GM23248 (cell line): Measurements from ENCODE around the gene ZNF835. TPM values are rescaled to one million over a fixed set of nuclear protein-coding genes. Genes with fewer than 3 reads are reported as not detected.

Experiments used
- DNase-seq: peaks from one replicate; pipeline ENCODE4 v3.0.0-alpha.2; 2015
- H2AFZ ChIP-seq: fragments of 200-600 bp; sonication (generic); 2 replicates; pipeline ENCODE4 v1.6.1; 2016; ENCODE audit warnings: antibody characterized with exemption
- H3F3A ChIP-seq: fragments of 200-600 bp; sonication (generic); 2 replicates; pipeline ENCODE4 v1.6.1; 2016; ENCODE audit warnings: mild to moderate bottlenecking, antibody characterized with exemption, mixed run types; ENCODE audit not compliant: insufficient read depth
- H3K27ac ChIP-seq: fragments of 200-600 bp; sonication (generic); 2 replicates; pipeline ENCODE4 v1.5.1; 2016; ENCODE audit warnings: mild to moderate bottlenecking
- H3K27me3 ChIP-seq: fragments of 200-600 bp; sonication (generic); replicated peaks from 2 replicates; pipeline ENCODE4 v1.6.1; 2016; ENCODE audit warnings: mild to moderate bottlenecking; ENCODE audit not compliant: insufficient read depth
- H3K36me3 ChIP-seq: fragments of 200-600 bp; sonication (generic); 2 replicates; pipeline ENCODE4 v1.6.1; 2016; ENCODE audit warnings: low read depth, mild to moderate bottlenecking
- H3K4me1 ChIP-seq: fragments of 200-600 bp; sonication (generic); 2 replicates; pipeline ENCODE4 v1.6.1; 2016; ENCODE audit warnings: mild to moderate bottlenecking; ENCODE audit not compliant: insufficient read depth
- H3K4me2 ChIP-seq: fragments of 200-600 bp; sonication (generic); one replicate; pipeline ENCODE4 v1.6.1; 2016; ENCODE audit warnings: mild to moderate bottlenecking; ENCODE audit not compliant: unreplicated experiment
- H3K4me3 ChIP-seq: fragments of 200-600 bp; sonication (generic); 2 replicates; pipeline ENCODE4 v1.5.1; 2016; ENCODE audit warnings: mild to moderate bottlenecking
- H3K79me2 ChIP-seq: fragments of 200-600 bp; sonication (generic); 2 replicates; pipeline ENCODE4 v1.6.1; 2016; ENCODE audit warnings: mild to moderate bottlenecking; ENCODE audit not compliant: insufficient read depth
- H3K9ac ChIP-seq: fragments of 200-600 bp; sonication (generic); 2 replicates; pipeline ENCODE4 v1.6.1; 2016; ENCODE audit warnings: mild to moderate bottlenecking
- H3K9me2 ChIP-seq: fragments of 200-600 bp; sonication (generic); 2 replicates; pipeline ENCODE4 v1.6.1; 2016; ENCODE audit warnings: mixed run types, mild to moderate bottlenecking, moderate library complexity; ENCODE audit not compliant: insufficient read depth
- H3K9me3 ChIP-seq: fragments of 200-600 bp; sonication (generic); one replicate; pipeline ENCODE4 v1.6.1; 2017; ENCODE audit warnings: low read depth
- H4K20me1 ChIP-seq: fragments of 200-600 bp; sonication (generic); 2 replicates; pipeline ENCODE4 v1.6.0; 2016; ENCODE audit not compliant: insufficient read depth
- EZH2 ChIP-seq: fragments of 200-600 bp; sonication (generic); IDR thresholded peaks from 2 replicates; pipeline ENCODE4 v1.6.1; 2018; ENCODE audit warnings: antibody characterized with exemption, mild to moderate bottlenecking; ENCODE audit not compliant: insufficient read depth, poor library complexity, severe bottlenecking
- EZH2phosphoT487 ChIP-seq: fragments of 200-600 bp; sonication (generic); IDR thresholded peaks from 2 replicates; pipeline ENCODE4 v1.6.1; 2018; ENCODE audit warnings: antibody characterized with exemption, moderate library complexity, mild to moderate bottlenecking, low read depth; ENCODE audit not compliant: insufficient read depth
- WGBS, 2 experiments: methylation state at CpG; one replicate each; pipeline ENCODE4 v1.1.6; 2015 to 2017; ENCODE audit warnings: low lambda C conversion rate in 2 of 2, low coverage in 1 of 2; ENCODE audit errors: missing lambda C conversion rate in 2 of 2; 5-methylcytosine and 5-hydroxymethylcytosine counted together
- in situ Hi-C: fragments of 300-500 bp; cut with MboI; formaldehyde crosslinking; loops from 2 replicates; pipeline ENCODE4 v1.15.0; 2020
- polyA plus RNA-seq: library from polyadenylated mRNA; unstranded; fragments of >200 nt; fragmentation: Nextera tagmentation; extraction: Ambion mirVana; gene quantifications from 2 replicates; pipeline ENCODE4 v1.2.1, GENCODE V29; 2016
- total RNA-seq: library from RNA; depleted of rRNA; stranded (reverse); fragments of >200 nt; shearing (Covaris generic); gene quantifications from 2 replicates; pipeline ENCODE4 v1.2.3, GENCODE V29; 2014; rRNA removed

Gene ZNF835
- total and polyA plus RNA-seq, 2 experiments from 2014 or later = 0.09 TPM; not detected in 1

DNA sequence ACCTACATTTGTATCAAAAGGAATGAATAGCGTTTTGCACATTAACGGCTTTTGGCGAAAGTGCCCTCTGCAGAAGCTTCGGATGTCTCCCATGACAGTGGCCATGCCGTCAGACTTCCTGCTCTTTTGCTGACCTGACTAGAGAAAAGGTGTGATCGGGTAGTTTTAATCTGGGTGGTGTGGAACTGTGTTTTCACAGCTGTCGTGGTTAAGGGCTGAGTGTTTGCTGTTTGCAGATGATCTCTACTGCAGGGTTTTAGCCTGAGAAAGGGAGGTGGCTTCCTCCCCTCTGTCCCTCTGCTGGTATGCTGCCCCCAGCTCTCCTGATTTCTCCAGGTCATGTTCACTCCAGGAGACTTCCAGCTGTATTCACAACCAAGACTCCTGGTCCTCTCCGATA lies 54.0 kb downstream of the ZNF835 start:
- Histone ChIP-seq H2AFZ (no peak overlapping the region), H3K9ac (no peak overlapping the region), H4K20me1 (no peaks in the 10 kb centered on the region), H3K27me3 (no peaks in the 10 kb centered on the region), H3K27ac (no peak overlapping the region), H3K4me1 (no peaks in the 10 kb centered on the region), H3K4me2 (no peak overlapping the region), H3K9me2 (no peaks in the 10 kb centered on the region), H3F3A (no peaks in the 10 kb centered on the region), H3K79me2 (peaks cover 52% of the 10 kb centered on the region), H3K9me3 (no peaks in the 10 kb centered on the region), H3K4me3 (no peak overlapping the region), H3K36me3 (peaks cover 6% of the 10 kb centered on the region; the same call in 1 of the 2 replicates)
- 97% methylated on average over 8 of the region's 8 CpGs for WGBS, 2 experiments
- no peak for TF ChIP-seq EZH2
- no peak for TF ChIP-seq EZH2phosphoT487
- DNase-seq = no peak
- in situ Hi-C loops = no loop called here

DNA sequence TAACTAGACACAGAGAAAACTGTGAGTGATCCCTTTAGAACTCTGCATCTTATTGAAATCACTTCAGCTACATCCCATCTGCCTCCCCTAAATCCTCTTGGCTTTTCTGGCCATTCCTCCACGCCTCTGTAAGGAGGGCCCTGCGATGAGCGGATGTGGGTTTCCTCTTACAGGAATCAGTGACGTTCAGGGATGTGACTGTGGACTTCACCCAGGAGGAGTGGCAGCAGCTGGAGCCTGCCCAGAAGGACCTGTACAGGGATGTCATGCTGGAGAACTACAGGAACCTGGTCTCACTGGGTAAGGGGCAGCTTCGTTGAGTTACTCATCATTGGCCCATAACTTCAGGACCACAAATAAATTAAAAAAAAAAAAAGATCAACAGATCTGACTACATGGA lies 57.9 kb downstream of the ZNF835 start:
- H3K4me3 ChIP-seq = no peak overlapping the region
- 20 to 25% methylated on average over 5 of the region's 5 CpGs for WGBS, 2 experiments
- no peak overlapping the region for H3K27ac ChIP-seq
- no peaks in the 10 kb centered on the region for H3K9me2 ChIP-seq
- no peak for TF ChIP-seq EZH2phosphoT487
- no peak for TF ChIP-seq EZH2
- no peaks in the 10 kb centered on the region for H3K4me1 ChIP-seq
- no peak overlapping the region for H2AFZ ChIP-seq
- DNase-seq = peak; percentile 18
- peaks cover 12% of the 10 kb centered on the region for H3K36me3 ChIP-seq
- peaks cover 77% of the 10 kb centered on the region for H3K79me2 ChIP-seq
- no peak overlapping the region for H3K4me2 ChIP-seq
- no peaks in the 10 kb centered on the region for H3F3A ChIP-seq
- H4K20me1 ChIP-seq = no peaks in the 10 kb centered on the region
- in situ Hi-C loops = no loop called here
- no peaks in the 10 kb centered on the region for H3K27me3 ChIP-seq
- no peak overlapping the region for H3K9ac ChIP-seq
- H3K9me3 ChIP-seq = no peaks in the 10 kb centered on the region

DNA sequence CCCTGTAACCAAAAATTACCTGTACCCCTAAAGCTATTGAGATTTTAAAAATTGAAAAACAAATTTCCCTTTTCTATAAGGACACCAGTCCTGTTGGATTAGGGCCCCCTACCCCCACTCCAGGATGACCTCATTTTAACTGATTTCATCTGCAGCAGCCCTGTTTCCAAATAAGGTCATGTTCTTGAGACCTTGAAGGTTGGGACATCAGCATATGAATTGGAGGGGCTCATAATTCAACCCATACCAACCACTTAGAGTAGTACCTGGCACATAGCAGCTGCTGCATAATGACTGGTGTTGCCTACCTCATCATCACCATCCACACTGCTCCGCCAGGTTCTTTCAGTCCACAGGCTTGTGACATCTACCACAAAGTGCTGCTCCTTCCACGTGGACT lies 58.8 kb downstream of the ZNF835 start:
- no peaks in the 10 kb centered on the region for H4K20me1 ChIP-seq
- H3K9ac ChIP-seq = no peak overlapping the region
- H3K9me2 ChIP-seq = no peaks in the 10 kb centered on the region
- TF ChIP-seq EZH2 (no peak), EZH2phosphoT487 (no peak)
- H3K9me3 ChIP-seq = no peaks in the 10 kb centered on the region
- 52 to 64% methylated on average over 2 of the region's 2 CpGs for WGBS, 2 experiments
- no peak overlapping the region for H2AFZ ChIP-seq
- no peaks in the 10 kb centered on the region for H3F3A ChIP-seq
- H3K27me3 ChIP-seq = no peaks in the 10 kb centered on the region
- in situ Hi-C loops = no loop called here
- peaks cover 79% of the 10 kb centered on the region for H3K79me2 ChIP-seq
- no peak overlapping the region for H3K4me3 ChIP-seq
- no peaks in the 10 kb centered on the region for H3K4me1 ChIP-seq
- H3K4me2 ChIP-seq = no peak overlapping the region
- H3K36me3 ChIP-seq = peaks cover 12% of the 10 kb centered on the region
- H3K27ac ChIP-seq = no peak overlapping the region
- DNase-seq = no peak

Other genes with a start within 250 kb of the ZNF835 start
- 5.3 and 5.6 TPM in 2 replicates for gene ZNF667, start 194.4 kb downstream of the ZNF835 start, total RNA-seq
- 8.4 and 9.2 TPM in 2 replicates for gene ZNF667, start 194.4 kb downstream of the ZNF835 start, polyA plus RNA-seq
- gene ZNF471, start 163.9 kb downstream of the ZNF835 start, total RNA-seq = 4.7 and 6.1 TPM in 2 replicates
- gene ZNF471, start 163.9 kb downstream of the ZNF835 start, polyA plus RNA-seq = 3.4 and 3.6 TPM in 2 replicates
- gene ZFP28, start 132.8 kb downstream of the ZNF835 start, total RNA-seq = 5.1 and 5.6 TPM in 2 replicates
- gene ZFP28, start 132.8 kb downstream of the ZNF835 start, polyA plus RNA-seq = 5.8 and 7.1 TPM in 2 replicates
- gene ZNF470, start 104.3 kb downstream of the ZNF835 start, total RNA-seq = 3.5 and 5.8 TPM in 2 replicates
- 3.4 and 3.5 TPM in 2 replicates for gene ZNF470, start 104.3 kb downstream of the ZNF835 start, polyA plus RNA-seq
- 3.4 and 7.9 TPM in 2 replicates for gene ZNF71, start 76.5 kb downstream of the ZNF835 start, total RNA-seq
- gene ZNF71, start 76.5 kb downstream of the ZNF835 start, polyA plus RNA-seq = 6.2 and 6.7 TPM in 2 replicates
- 0.43 TPM in 1 of 2 replicates, not detected in the other for gene SMIM17, start 28.6 kb downstream of the ZNF835 start, total RNA-seq
- not detected in 2 replicates for gene SMIM17, start 28.6 kb downstream of the ZNF835 start, polyA plus RNA-seq
- 0.65 and 1.5 TPM in 2 replicates for gene PEG3, start 169.0 kb upstream of the ZNF835 start, total RNA-seq
- 0.66 and 0.81 TPM in 2 replicates for gene PEG3, start 169.0 kb upstream of the ZNF835 start, polyA plus RNA-seq
- gene ZIM2, start 169.0 kb upstream of the ZNF835 start, total RNA-seq = not detected in 2 replicates
- gene ZIM2, start 169.0 kb upstream of the ZNF835 start, polyA plus RNA-seq = not detected in 2 replicates